Fibroblast of the aortic adventitia (primary cell): ENCODE results near the gene ADAM12. TPM values are rescaled to one million over a fixed set of nuclear protein-coding genes. Genes with fewer than 3 reads are reported as not detected.
A peak's percentile ranks its signal among the peaks of the same experiment; 100 is the strongest.

Experiments used
- DNase-seq: peaks from one replicate; pipeline ENCODE4 v3.0.0-alpha.2; 2010; ENCODE audit warnings: low read depth
- H3K4me3 ChIP-seq: 2 replicates; pipeline ENCODE4 v1.5.1; 2011; ENCODE audit warnings: low read depth, mild to moderate bottlenecking, control low read depth, low read length, moderate library complexity
- CTCF ChIP-seq: IDR thresholded peaks from 2 replicates; pipeline ENCODE4 v1.5.1; 2011; ENCODE audit warnings: mild to moderate bottlenecking, low read length, control low read depth, inconsistent platforms; ENCODE audit not compliant: insufficient read depth
- total RNA-seq: library from RNA; depleted of rRNA; stranded (reverse); fragments of >200 nt; gene quantifications from 2 replicates; pipeline ENCODE4 v1.2.3, GENCODE V29; 2012; ENCODE audit warnings: low replicate concordance

The ADAM12 gene
- total RNA-seq, 1 donor, result 82.7 TPM

GRCh38 chr10:126262233-126262838, 125.9 kb downstream of the ADAM12 start:
- TF ChIP-seq CTCF, result no peak
- peak; percentile 33 for DNase-seq

GRCh38 chr10:126259760-126260479, 128.4 kb downstream of the ADAM12 start:
- DNase-seq, result no peak

More at GRCh38 chr10:126262233-126262838, 125.9 kb downstream of the ADAM12 start:
- H3K4me3 ChIP-seq, result no peak overlapping the region

GRCh38 chr10:126256864-126257263, 131.4 kb downstream of the ADAM12 start:
- no peak for DNase-seq
- TF ChIP-seq CTCF, result no peak
- H3K4me3 ChIP-seq, result no peak overlapping the region

More at GRCh38 chr10:126259760-126260479, 128.4 kb downstream of the ADAM12 start:
- no peak for TF ChIP-seq CTCF
- no peak overlapping the region for H3K4me3 ChIP-seq

GRCh38 chr10:126255313-126255712, 133.0 kb downstream of the ADAM12 start:
- no peak overlapping the region for H3K4me3 ChIP-seq
- no peak for TF ChIP-seq CTCF
- DNase-seq, result no peak

- no peak overlapping the region for H3K4me3 ChIP-seq
Observed at GRCh38 chr10:126253611-126253998, 134.7 kb downstream of the ADAM12 start.

GRCh38 chr10:126252884-126253610, 135.2 kb downstream of the ADAM12 start:
- no peak for TF ChIP-seq CTCF
- DNase-seq, result peak; percentile 100
- H3K4me3 ChIP-seq, result no peak overlapping the region

More at GRCh38 chr10:126253611-126253998, 134.7 kb downstream of the ADAM12 start:
- no peak for TF ChIP-seq CTCF
- no peak for DNase-seq
